ENCODE measurements around the gene TTC9C. TPM values are rescaled to one million over a fixed set of nuclear protein-coding genes. Genes with fewer than 3 reads are reported as not detected.

The TTC9C gene
- total RNA-seq, 1 donor from 2014 or later: 39.8 TPM

DNA sequence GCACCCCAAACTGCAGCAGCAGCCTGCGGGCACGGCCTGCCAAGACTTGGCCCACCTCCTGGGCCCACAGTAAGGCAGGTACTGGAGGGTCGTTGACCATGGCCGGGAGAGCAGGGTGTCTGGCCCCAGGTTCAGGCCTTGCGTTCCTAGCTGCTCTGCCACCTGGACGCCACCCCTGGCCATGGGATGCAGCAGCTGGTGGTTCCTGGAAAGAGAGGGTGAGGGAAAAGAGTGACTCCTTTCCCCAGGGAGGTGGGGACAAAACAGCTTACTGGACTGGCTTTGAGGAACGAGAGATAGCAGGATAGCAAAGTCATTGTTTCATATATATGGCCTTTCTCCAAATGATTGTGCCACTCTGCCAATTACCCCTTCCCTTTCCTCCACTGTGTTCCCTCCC, 22.9 kb upstream of the TTC9C start:
- Mint-ChIP-seq H3K27ac (peak overlapping the region; percentile 97), H3K4me3 (peak overlapping the region; percentile 86), H3K27me3 (ENCODE audit: low read depth) (no peaks in the 10 kb centered on the region), H3K4me1 (peaks cover 46% of the 10 kb centered on the region), H3K9me3 (no peaks in the 10 kb centered on the region), H3K36me3 (peaks cover 15% of the 10 kb centered on the region)
- no peak for DNase-seq (ENCODE audit: low spot score in 2 of 2, unreplicated experiment in 2 of 2)
- TF ChIP-seq, protein P1, sequence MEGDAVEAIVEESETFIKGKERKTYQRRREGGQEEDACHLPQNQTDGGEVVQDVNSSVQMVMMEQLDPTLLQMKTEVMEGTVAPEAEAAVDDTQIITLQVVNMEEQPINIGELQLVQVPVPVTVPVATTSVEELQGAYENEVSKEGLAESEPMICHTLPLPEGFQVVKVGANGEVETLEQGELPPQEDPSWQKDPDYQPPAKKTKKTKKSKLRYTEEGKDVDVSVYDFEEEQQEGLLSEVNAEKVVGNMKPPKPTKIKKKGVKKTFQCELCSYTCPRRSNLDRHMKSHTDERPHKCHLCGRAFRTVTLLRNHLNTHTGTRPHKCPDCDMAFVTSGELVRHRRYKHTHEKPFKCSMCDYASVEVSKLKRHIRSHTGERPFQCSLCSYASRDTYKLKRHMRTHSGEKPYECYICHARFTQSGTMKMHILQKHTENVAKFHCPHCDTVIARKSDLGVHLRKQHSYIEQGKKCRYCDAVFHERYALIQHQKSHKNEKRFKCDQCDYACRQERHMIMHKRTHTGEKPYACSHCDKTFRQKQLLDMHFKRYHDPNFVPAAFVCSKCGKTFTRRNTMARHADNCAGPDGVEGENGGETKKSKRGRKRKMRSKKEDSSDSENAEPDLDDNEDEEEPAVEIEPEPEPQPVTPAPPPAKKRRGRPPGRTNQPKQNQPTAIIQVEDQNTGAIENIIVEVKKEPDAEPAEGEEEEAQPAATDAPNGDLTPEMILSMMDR (IDR thresholded peaks at IDR 0.05; ENCODE audit: unreplicated experiment): no peak

DNA sequence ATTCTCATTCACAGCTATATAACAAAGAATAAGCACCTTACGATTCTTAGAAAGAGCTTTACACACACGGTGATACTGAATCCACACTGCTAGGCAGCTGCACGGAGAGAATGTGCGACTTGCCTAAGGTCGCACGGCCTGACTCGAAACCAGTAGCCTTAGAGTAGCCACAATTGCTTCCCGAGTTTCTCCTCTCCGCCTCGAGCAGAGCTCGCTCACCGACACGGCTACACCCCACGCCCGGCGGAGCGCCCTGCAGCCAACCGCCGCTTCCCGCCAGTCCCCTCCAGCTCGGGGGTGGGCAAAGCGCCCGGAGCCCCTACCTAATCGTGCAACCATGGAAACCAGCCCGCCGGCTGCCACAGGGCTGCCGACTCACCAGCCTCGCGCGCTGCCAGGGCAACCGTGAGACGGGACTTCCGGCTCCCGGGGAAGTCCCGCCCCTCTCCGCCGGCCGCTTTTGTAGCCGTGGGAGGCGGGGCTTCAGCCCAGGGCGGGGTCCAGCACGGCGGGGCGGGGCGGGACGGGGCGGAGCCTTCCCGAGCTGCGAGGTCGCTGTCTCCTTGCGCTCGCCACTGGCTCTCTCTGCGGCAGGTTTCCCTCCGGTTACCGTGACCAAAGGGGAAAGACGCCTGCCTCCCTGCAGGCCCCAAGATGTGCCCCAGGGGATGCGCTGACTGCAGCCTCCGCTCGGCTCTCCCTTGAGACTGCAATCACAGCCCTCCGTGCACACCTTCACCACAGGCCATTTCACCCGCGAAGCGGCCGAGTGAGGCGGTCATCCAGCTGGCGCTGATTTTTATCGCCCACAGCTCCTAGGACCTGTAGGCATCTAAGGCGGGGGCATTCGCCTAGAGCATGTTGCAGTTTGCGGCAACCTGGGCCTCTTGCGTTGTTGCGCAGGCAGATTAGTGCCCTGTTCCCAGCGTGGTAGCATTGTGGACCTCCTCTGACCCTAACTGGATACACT, 22.1 kb upstream of the TTC9C start:
- H3K9me3 Mint-ChIP-seq: no peaks in the 10 kb centered on the region
- H3K27me3 Mint-ChIP-seq (ENCODE audit: low read depth): no peaks in the 10 kb centered on the region

DNA sequence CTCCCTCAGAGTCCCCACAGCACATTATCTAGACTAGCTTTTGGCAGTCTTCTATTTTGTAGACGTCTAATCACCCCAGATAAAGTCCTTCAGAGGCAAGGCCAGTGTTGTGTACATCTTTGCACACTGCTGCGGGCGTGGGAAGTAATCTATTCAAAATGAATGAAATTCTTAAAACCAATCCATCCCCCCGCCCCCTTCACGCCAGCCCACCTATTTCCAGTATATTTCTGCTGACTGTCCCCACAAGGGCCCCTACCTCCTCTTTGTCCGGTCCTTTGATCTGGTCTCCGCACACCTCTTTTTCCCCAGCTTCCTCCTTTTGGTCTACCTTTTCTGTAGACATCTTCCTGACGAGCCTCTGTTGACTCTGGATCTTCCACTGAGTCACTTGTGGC, 21.4 kb upstream of the TTC9C start:
- peak overlapping the region; percentile 98 for H3K27ac Mint-ChIP-seq
- H3K27me3 Mint-ChIP-seq (ENCODE audit: low read depth): no peaks in the 10 kb centered on the region
- H3K9me3 Mint-ChIP-seq: no peaks in the 10 kb centered on the region
- H3K4me3 Mint-ChIP-seq: peak overlapping the region; percentile 86
- TF ChIP-seq, protein P1 (IDR thresholded peaks at IDR 0.05; ENCODE audit: unreplicated experiment): no peak
- peaks cover 46% of the 10 kb centered on the region for H3K4me1 Mint-ChIP-seq
- DNase-seq (ENCODE audit: low spot score in 2 of 2, unreplicated experiment in 2 of 2): no peak
- H3K36me3 Mint-ChIP-seq: peaks cover 14% of the 10 kb centered on the region

More for the DNA sequence above, 22.1 kb upstream of the TTC9C start:
- Mint-ChIP-seq H3K4me3 (peak overlapping the region; percentile 86), H3K36me3 (peaks cover 17% of the 10 kb centered on the region), H3K27ac (peak overlapping the region; percentile 98), H3K4me1 (peaks cover 46% of the 10 kb centered on the region)
- TF ChIP-seq, protein P1 (IDR thresholded peaks at IDR 0.05; ENCODE audit: unreplicated experiment): no peak
- peak; percentile 92 to 95 for DNase-seq (ENCODE audit: low spot score in 2 of 2, unreplicated experiment in 2 of 2)

DNA sequence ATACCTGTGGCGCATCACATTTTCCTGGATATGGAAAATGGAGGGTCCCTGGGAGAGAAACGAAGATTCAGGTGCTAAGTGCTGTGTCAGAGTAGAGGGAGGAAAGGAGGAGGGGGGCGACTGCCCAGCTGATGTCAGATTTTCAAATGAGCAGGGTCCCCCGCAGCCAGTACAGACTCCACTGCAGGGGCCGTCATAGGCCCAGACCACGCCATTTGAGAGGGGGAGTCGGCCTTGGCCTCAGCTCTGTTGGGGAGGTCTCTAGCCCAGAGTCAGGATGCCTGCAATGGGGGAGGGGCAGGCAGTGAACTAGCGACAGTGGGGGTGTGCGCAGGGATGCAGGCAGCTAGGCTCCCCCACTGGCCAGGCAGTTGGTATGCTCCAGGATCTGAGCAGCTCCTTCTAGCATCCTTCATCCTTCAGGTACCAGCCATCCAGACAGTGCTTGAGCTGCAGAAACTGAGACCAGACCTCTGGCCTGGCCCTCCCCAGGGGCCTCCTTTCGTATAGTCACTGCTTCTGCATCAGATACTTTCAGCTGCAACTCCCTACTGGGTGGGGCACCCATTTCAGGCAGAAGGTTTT, 20.9 kb upstream of the TTC9C start, which contains the start of the genes BSCL2 and GNG3:
TSS of gene BSCL2 (minus strand) at position 148 of the 585 bp plus-strand sequence. CDS start 229 bp downstream, outside the sequence.
TSS of gene GNG3 (plus strand) at position 400 of the 585 bp plus-strand sequence. CDS start 620 bp downstream, outside the sequence.
- Mint-ChIP-seq H3K27me3 (ENCODE audit: low read depth) (no peaks in the 10 kb centered on the region), H3K9me3 (no peaks in the 10 kb centered on the region), H3K4me3 (peak within 1 kb of the TSS; percentile 86), H3K27ac (peak within 1 kb of the TSS; percentile 98), H3K4me1 (peaks cover 46% of the 10 kb centered on the region), H3K36me3 (peaks cover 10% of the 10 kb centered on the region)
- TF ChIP-seq, protein P1 (IDR thresholded peaks at IDR 0.05; ENCODE audit: unreplicated experiment): no peak
- DNase-seq (ENCODE audit: low spot score in 2 of 2, unreplicated experiment in 2 of 2): peak in 1 of 2 experiments; percentile 49

DNA sequence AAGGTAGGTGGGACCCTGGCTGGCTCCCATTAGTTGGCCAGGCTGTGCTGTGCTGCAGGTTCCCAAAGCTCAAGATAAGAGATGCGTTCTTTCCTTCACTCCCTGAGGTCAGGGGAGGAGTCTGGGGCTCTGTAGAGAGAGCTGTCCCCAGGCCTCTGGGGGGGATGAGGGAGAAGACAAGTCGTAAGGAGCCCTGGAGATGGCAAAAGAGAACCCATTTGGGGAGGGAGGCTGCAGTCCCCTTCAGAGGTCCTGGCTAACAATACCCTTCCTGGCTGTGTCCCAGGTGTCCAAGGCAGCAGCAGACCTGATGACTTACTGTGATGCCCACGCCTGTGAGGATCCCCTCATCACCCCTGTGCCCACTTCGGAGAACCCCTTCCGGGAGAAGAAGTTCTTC, 19.9 kb upstream of the TTC9C start:
- no peaks in the 10 kb centered on the region for H3K27me3 Mint-ChIP-seq (ENCODE audit: low read depth)
- H3K36me3 Mint-ChIP-seq: peaks cover 11% of the 10 kb centered on the region
- peaks cover 46% of the 10 kb centered on the region for H3K4me1 Mint-ChIP-seq
- TF ChIP-seq, protein P1 (IDR thresholded peaks at IDR 0.05; ENCODE audit: unreplicated experiment): no peak
- DNase-seq (ENCODE audit: low spot score in 2 of 2, unreplicated experiment in 2 of 2): no peak
- no peaks in the 10 kb centered on the region for H3K9me3 Mint-ChIP-seq
- peak overlapping the region; percentile 86 for H3K4me3 Mint-ChIP-seq
- H3K27ac Mint-ChIP-seq: peak overlapping the region; percentile 98
